SKM-1 treated with dmso at 0.1 percent for 144 hours (cell line): Measurements from ENCODE around the gene RYK.
"Not testable (repeated sequence)": the region's sequence is repeated elsewhere in the genome, so short reads cannot be mapped to it uniquely, and the experiment has no call there.

Experiments
- DNase-seq: peaks from one replicate; lab custom pipeline; 2025; ENCODE audit not compliant: unreplicated experiment; lab: John Stamatoyannopoulos, UW

RYK gene

GRCh38 chr3:134250717-134251220, at the start of gene RYK:
Gene RYK, minus strand, starts transcription at chr3:134250859. Its CDS starts 205 bp downstream, at chr3:134250654.
- peak; percentile 70 for DNase-seq

- no peak for DNase-seq
Observed at GRCh38 chr3:134299888-134300206, 49.2 kb upstream of the RYK start.

- DNase-seq: no peak
Observed at GRCh38 chr3:134299185-134299887, 48.7 kb upstream of the RYK start.

- no peak for DNase-seq
Observed at GRCh38 chr3:134298249-134298648, 47.6 kb upstream of the RYK start.

- no peak for DNase-seq
Observed at GRCh38 chr3:134296616-134297015, 46.0 kb upstream of the RYK start.

GRCh38 chr3:134295930-134296329, 45.3 kb upstream of the RYK start:
- no peak for DNase-seq

GRCh38 chr3:134294302-134295280, 43.9 kb upstream of the RYK start:
- no peak for DNase-seq

- DNase-seq: no peak
Observed at GRCh38 chr3:134291319-134292254, 40.9 kb upstream of the RYK start.

- no peak for DNase-seq
Observed at GRCh38 chr3:134287512-134287911, 36.9 kb upstream of the RYK start.

- no peak for DNase-seq
Observed at GRCh38 chr3:134284438-134284837, 33.8 kb upstream of the RYK start.

- no peak for DNase-seq
Observed at GRCh38 chr3:134282659-134283047, 32.0 kb upstream of the RYK start.

- DNase-seq: no peak
Observed at GRCh38 chr3:134281912-134282658, 31.4 kb upstream of the RYK start.

- DNase-seq: no peak
Observed at GRCh38 chr3:134279466-134279865, 28.8 kb upstream of the RYK start.

- DNase-seq: no peak
Observed at GRCh38 chr3:134277066-134277660, 26.5 kb upstream of the RYK start.

GRCh38 chr3:134276086-134276485, 25.4 kb upstream of the RYK start:
- DNase-seq: no peak

GRCh38 chr3:134275110-134275509, 24.5 kb upstream of the RYK start:
- DNase-seq: not testable (repeated sequence)

GRCh38 chr3:134274571-134274970, 23.9 kb upstream of the RYK start:
- no peak for DNase-seq

GRCh38 chr3:134267996-134268395, 17.3 kb upstream of the RYK start:
- no peak for DNase-seq

GRCh38 chr3:134260987-134261386, 10.3 kb upstream of the RYK start:
- DNase-seq: no peak
